Body of pancreas (tissue), 4 donors: ENCODE results near the gene CHST8.

Experiments used
- POLR2A ChIP-seq, 3 donors: fragments of 450-650 bp; IDR thresholded peaks; one replicate each; pipeline ENCODE4 v1.6.1; 2016; ENCODE audit warnings: antibody characterized with exemption in 3 of 3, mild to moderate bottlenecking in 2 of 3
- TF ChIP-seq, protein P1 (sequence below), 7 experiments: fragments of 450-650 bp in 4 of 7; fragments of 200-600 bp in 3 of 7; sonication (generic) in 3 of 7; IDR thresholded peaks; one replicate each; pipeline ENCODE4 v1.5.1; 2016 to 2019; ENCODE audit warnings: antibody characterized with exemption in 7 of 7

DNA sequence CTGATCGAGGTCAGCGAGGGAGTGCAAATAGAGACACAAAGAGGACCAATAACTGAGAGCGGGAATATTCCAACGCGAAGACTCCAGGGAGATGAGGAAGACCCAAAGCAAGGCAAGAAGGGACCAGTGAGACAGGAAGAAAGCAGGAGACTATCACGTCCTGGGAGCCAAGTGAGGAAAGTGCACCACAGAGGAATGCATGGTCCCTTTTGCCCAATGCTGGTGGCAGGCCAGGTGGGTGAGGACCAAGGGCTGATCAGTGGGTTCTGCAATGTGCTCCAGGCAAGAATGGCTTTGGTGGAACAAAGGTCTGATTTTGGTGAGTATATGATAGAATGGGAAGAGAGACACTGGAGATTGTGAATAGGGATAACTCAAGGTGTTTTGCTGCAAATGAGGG is 25.4 kb downstream of the CHST8 start:
- TF ChIP-seq, protein P1, sequence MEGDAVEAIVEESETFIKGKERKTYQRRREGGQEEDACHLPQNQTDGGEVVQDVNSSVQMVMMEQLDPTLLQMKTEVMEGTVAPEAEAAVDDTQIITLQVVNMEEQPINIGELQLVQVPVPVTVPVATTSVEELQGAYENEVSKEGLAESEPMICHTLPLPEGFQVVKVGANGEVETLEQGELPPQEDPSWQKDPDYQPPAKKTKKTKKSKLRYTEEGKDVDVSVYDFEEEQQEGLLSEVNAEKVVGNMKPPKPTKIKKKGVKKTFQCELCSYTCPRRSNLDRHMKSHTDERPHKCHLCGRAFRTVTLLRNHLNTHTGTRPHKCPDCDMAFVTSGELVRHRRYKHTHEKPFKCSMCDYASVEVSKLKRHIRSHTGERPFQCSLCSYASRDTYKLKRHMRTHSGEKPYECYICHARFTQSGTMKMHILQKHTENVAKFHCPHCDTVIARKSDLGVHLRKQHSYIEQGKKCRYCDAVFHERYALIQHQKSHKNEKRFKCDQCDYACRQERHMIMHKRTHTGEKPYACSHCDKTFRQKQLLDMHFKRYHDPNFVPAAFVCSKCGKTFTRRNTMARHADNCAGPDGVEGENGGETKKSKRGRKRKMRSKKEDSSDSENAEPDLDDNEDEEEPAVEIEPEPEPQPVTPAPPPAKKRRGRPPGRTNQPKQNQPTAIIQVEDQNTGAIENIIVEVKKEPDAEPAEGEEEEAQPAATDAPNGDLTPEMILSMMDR (IDR thresholded peaks at IDR 0.05), result no peak
- TF ChIP-seq POLR2A (IDR thresholded peaks at IDR 0.05), result no peak
